HG03039 (cell line): ENCODE measurements around the gene EEFSEC.

ENCODE experiments used
- ATAC-seq: cut with Tn5 transposase; IDR thresholded peaks from one replicate; pipeline ENCODE4 v1.9.1; 2021; ENCODE audit warnings: mild to moderate bottlenecking, moderate library complexity; ENCODE audit not compliant: unreplicated experiment

The EEFSEC gene

DNA sequence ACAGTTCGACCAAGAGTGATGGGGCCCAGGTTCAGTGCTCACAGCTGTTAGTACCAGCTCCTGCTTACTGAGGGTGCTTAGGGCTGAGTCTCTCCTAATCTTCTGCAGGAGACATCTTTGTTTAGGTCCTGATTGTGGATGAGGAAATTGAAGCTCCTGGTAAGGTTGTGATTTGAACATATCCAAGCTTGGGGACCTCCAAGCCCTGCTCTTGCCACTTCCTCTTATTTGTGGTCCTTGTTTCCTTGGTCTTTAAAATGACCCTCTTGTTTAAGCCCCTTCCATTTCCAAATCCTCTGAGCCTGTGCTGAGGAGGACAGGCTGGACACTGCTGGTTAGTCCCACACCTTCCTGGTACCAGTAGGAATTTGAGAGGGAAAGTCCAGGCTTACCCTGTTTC, 87.0 kb downstream of the EEFSEC start:
- ATAC-seq = no peak

DNA sequence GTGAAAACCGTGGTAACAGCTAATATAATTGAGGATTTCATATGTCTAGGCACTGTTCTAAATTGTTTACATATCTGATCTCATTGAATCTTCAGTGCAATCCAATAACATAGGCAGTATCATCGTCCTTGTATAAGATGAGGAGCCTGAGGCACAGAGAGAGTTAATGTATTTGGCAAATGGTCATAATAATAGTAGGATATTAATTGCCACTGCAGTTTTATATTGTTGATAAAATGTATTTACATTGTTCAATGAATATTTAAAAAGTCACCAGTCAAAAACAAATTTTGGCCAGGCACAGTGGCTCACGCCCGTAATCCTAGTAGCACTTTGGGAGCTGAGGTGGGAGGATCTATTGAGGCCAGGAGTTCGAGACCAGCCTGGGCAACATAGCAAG, 88.5 kb downstream of the EEFSEC start:
- no peak for ATAC-seq

DNA sequence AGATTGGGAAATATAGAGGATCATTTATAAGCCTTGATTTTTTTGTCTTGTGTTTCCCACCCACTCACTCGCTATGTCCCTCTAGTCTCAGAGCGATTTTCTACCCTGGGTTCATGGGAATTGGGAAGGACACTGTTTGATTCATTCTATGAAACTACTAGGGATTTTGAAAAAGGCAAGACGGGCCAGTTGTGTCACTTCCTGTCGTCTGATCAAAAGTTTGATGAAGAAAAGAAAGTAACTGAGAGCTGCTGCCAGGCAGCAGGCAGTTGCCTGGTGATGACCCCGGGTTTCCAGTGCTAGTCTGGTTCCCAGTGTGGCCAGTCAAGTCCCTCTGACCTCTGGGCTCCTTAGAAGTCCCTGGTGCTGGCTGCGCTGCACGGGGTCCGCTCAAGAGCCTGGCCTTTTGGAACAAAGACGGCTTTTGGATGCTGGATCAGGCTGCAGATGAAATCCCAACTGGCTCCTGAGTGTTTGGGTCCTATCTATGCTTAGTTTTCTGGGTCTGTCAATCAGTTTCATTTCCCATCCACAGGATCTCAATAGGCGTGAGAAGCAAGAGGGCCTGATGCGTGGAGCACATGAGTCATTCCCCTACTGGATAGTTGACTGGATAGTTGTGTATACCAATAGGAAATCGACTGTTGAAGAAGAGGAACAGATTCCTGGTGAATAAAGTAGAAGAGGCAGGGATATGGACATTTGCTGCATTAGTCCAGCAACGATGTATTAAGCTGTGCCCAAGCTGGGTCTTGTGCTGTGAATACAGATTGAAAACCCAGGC, 89.7 kb downstream of the EEFSEC start:
- no peak for ATAC-seq

DNA sequence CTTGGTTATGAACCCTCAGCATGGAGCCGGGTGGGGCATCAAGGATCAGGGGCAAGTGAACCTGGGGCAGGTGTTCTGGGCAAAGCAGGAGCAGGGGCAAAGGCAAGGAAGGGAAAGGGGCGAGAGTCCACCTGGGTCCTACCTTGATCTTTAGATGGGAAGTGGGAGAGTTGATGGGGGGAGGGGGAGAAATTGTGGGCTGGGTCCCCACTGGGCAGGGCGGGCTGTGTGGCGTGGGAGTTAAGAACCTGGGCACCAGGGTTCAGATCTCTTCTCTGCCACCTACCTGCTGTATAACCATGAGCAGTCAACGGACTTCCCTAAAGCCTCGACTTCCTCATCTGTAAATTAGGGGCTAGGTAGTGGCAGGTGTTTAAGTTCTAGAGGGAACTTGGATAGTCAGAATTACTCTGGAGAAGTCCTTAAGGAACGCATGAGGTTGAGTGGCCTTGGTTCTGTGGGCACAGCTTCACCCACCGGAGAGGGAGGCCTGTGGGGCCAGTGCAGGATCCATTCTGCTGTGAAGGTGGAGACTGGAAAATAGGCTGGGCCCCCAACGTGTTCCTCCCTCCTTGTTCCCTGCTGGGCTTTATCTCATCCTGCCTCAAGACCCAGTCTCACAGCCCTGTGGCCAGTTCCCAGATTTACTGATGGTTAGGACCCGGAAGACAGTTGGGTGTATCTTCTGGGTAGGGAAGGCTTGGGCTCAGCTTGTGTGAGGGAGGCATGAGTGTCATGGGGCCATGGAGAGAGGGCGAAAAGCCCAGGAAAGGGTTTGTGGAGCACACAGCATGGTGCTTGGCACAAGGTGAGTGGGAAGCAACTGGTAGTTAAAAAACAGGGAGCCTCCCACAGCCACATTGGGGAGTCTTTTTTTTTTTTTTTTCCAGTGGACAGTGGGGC, 90.6 kb downstream of the EEFSEC start:
- ATAC-seq = no peak

DNA sequence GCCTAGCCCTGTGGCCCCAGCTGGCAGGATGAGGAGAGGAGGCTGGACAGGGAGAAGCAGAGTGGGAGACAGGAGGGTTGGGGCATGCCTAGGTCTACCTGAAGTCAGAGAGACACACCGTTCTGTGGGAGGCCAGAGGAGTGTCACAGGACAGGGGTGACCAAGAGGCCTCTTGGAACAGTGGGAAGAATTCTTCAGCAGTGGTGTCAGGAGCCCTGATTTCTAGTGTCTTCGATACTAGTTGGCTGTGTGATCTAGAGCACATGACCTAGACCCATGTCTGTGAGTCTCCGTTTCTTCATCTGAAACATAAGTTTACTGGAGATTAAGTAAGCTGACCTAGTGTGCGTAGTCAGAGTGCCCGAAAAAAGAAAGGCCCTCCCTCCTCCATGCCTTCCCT, 92.2 kb downstream of the EEFSEC start:
- ATAC-seq = no peak

DNA sequence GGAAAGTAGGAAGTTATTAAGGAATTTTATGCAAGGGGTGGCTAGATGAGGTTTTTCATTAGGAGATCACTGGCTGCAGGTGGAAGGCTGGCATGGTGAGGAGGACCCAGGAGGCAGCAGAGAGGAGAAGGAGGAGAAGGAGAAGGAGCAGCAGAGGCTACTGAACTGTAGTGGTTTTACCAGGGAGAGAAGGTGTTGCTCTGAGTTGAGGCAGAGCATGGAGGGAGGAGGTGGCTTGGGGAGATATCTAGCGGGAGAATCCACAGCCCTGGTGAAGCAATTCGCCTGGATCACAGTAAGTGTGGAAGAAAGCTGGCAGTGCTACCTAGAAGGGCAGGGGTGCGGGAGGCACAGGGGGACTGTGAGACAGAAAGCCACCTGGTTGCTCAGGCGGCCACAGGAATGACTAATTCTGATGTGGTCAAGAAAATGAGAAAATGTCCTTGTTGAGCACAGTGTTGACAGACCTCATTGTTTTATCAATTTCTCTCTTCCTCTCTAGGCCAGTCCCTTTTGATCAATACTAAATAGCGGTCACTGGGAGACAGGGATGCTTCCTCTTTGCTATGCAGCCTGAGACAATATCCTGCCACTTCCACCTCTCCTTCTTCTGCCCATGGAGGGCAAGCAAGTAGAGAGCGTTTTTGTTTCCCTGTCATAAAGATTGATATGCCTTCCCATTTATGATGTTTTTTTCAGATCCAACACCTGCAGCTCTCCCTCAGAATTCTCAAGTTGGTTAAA, 94.6 kb downstream of the EEFSEC start:
- ATAC-seq = no peak

DNA sequence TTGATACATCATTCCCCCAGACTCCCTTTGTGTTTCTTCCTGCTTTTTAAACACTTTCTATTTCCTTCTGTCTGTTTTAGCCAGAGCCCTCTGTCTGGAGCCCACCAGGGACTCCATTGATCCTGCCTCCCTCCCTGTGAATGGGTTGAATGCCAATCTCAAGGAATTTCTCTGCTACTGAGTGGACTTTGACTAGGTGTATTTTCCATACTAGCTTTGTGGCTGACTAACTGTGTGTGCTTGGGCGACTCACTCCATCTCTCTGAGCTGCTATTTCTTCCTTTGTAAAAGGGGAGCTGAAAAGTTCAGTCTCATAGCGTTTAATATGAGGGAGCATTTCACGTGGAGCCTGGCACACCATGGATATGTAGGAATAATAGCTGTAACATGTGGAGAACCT, 98.8 kb downstream of the EEFSEC start:
- ATAC-seq = no peak

DNA sequence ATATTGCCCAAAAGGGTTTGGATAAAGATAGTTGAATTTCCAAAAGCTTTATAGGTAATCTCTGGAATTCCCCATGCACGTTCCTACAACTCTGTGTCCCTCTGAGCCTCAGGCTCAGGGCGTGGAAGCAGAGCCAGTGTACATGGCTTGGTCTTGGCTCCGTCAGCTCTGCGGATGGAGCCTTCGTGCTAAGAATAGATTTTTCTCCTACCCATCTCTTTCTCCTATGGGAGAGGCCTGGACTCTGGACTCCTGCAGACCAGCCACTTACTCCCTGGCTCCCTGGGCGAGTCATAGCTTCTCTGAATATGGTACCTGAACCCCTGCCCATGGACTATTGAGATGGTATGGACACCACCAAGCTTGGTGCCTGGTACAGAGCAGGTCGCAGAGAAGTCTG, 99.9 kb downstream of the EEFSEC start:
- ATAC-seq = no peak

DNA sequence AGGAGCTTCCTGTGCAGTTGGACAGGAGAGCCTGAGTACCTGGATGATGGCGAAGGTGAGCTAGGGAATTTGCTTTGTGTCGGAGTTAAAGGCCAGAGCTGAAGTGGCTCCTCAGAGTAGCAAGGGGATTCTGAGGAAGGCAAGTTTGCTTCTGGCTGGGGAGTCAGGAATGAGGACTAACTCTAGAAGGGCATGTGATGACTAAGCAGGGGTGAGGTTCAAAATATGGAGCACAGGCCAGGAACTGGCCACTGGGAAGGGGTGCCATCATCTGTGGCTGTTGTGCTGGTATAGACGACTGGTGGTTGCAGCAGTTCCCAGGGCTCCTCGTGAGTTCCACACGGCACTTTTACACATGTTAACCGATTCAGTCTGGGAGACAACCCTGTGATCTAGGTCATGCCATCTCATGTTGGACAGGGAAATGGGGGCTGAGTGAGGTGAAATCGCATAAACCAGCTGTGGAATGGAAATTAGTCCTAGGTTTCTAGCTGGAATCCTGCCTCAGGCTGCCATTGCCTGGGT, 100.8 kb downstream of the EEFSEC start:
- ATAC-seq = no peak

DNA sequence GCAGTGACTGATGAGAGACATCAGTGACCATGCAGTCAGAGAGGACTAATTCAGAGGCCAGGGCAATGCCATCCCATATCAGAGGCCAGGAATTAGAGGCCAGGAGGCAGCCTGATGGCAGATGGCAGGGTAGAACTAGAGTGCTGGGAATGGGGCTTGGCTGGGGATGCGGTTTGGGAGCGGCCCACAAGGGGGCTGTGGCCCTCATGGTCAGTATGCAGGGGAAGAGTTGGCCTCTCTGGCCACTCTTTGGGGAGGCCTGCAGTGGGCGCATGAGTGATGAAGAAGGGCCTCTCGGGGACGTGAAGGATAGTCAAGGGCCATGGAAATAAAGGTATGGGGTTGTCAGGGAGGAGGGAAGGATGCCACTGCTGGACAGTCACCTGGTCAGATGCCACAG, 101.7 kb downstream of the EEFSEC start:
- ATAC-seq = no peak

DNA sequence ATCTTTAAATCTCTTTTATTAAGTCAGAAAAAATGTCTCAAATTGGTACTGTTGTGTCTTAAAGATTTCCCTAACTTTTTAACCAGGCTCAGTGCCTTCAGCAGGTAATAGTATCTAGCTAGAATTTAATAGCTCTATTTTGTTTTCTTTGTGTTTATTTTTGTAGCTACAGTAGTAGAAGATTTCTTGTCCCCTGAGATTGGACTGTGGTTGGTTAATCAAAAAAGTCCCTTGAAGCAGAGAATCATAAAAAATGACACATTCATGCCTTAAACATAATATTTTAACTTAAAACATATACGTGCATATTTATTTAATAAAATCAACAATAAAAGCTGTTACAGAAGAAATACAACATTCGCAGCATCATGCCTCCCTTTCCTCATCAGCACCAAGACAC, 102.8 kb downstream of the EEFSEC start:
- ATAC-seq = no peak

DNA sequence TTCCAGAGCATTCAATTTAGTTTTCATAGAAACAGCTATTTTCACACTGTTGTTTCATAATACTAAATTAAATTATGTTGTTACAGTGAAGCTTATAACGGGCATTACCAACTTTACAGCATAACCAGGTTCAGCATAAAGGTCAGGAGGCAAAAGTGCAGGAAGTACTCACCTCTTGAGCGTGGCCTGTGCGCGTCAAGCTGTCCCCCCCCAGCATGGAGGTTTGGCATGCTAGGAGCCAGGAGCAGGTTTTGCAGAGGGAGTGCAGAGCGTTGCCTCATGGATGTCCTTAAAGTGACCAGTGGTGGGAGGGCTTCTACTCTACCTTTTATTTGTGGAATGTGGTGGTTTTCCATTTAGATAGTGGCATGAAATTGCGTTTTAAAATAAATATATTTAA, 104.4 kb downstream of the EEFSEC start:
- ATAC-seq = no peak

DNA sequence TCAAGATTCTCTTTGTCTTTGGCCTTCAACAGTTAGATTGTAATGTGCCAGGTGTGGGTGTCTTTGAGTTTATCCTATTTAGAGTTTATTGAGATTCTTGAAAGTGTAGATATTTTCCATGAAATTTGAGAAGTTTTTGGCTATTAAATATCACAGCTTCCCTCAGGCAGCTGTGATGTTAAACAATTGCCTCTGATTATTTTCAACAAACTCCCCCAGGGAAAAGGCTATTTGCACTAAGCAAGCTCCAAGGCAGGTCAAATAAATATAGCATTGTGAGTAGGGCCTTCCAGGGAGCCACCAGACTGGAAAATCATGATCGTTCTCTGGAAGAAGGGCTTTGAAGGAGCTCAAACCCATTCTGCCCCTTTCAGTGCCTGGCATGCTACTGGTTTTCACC, 107.0 kb downstream of the EEFSEC start:
- no peak for ATAC-seq

DNA sequence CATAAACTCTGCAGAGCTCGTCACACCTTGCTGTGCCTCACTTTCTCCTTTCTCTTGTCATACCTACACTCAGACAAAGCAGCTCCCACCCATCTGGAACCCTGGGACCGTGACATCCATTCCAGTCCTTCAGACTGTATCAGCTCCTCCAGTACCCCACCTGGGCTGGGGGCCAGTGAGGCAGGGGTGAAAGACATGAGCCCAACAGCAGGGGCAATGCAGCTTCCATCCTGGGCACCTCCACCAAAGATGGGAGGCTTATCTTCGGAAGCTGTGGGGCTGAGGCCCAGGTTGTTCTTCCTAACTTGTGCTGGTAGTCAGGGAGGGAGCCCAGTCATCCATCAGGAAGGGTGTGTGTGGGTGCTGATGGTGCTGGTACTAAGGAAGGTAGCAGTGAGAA, 109.2 kb downstream of the EEFSEC start:
- ATAC-seq = no peak

DNA sequence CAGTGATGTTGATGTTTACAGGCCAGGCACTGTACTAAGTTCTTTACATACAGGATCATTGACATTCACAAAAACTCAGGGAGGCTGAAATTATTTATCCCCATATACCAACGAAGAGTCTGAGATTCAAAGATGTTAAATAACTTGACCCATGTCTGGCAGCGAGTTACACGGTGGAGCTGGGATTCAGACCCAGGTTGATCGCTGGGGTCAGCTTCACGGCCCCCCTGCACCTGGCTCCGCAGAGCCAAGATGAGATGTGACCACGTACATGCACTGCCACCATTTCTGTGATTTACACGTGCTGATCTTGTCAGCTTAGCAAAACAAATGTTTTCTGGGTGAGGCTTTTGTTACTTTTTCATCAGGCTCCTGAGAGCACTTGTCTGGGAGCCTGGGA, 109.8 kb downstream of the EEFSEC start:
- ATAC-seq = no peak

DNA sequence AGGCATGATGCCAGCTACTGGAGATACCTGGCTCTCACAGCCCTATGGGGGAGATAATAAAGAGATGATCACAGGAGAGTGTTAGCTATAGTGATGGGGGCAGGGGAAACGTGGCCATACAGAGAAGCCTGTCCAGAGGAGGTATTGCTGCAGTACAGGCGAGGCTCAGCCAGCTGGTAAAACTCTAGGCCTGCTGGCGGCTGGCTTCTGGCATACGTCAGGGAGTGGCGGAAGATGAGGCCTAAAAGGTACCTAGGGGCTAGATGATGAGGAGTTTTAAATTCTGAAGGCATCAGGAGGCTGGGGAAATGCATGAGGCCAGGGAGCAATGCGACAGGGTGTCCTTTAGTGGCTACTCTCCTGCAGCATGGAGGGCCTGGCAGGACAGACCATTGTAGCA, 110.7 kb downstream of the EEFSEC start:
- ATAC-seq = no peak

DNA sequence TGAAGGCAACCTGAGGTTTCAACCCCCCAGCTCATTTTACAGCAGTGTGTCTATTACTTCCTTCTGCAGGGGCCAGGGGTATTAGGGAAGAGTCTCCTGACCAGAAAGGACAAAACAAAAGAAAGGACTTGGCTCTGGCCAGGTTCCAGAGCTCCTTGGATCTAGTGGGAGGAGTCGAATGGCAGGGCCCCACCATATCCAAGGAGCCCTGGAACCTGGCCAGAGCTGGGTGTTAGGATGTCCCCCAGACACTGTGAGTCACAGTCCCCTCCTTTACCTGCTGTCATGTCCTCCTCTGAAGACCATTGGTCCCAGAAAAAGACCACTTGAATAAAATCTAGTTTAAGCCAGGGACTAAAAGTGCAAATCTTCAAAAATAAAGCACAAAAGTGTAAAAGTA, 113.2 kb downstream of the EEFSEC start:
- ATAC-seq = no peak

DNA sequence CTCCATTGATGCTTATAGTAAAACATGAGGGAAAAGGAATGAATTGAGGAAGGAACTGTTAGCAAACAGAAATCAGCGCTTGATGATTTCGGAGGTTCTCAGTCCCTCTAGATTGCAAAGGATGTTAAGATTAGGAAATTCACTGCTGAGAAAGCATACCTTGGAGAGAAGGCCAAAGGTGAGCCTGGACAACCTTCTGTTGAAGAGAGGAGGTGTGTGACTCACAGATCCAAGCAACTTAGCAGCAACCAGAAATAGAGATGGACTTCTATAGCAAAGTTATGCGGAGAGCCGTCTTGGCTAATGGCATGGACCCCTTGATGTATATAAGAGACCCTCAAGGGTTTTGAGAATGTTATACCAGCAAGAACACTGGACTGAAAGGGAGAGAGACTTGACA, 114.3 kb downstream of the EEFSEC start:
- no peak for ATAC-seq

DNA sequence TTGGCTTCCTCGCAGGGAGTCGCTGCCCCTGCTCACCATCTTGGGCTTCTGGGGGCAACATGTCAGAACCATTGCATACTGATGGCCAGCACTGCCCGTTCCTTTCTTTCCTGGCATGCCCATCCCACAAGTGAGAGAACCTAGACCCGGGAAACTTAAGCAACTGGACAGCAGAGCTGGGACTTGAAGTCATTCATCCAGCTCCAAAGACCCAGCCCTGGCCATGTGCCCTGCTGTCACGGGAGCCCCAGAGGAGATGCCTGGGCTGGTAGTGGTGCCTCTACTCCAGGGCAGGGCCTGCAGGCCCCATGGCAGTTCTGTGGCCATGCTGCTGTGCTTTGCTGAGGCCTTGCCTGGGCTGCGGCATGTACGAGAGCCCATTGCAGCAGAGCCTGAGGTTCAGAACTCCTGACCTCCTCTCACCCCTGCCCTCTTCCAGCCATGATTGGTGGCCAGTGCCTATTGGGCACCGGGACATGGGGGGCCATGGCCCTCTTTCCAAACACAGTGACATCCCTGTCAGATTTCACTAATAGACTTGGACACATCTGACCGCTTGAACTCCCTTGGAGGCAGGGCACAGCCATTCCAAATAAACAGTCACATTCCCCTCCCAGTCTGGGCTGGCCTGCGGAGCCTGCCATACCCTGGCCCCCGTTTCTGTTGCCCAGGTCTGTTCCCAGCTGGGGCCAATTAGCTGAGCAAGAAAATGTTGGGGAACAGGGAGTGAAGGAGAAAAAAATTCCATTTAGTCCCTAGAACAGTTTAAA, 115.9 kb downstream of the EEFSEC start:
- ATAC-seq = no peak

DNA sequence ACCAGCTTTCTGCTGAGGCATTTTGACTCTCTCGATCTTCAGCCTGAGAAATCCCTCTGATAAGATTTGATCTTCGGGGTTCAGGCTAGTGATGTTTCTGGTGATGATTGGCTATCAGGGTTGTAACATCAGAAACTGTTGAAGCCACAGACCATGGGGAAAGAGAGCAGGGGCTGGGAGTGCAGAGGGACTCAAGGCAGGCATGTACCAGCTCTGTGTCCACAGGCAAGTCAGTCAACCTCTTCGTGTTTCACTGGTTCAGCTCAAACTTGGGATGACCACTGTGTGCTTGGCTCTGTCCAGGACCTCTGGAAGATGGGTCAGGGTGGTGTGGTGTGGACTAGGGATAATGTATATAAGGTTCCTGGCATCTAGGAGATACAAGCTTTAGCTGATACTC, 116.5 kb downstream of the EEFSEC start:
- no peak for ATAC-seq
